ENCODE results near the gene CEP131. TPM values are rescaled to one million over a fixed set of nuclear protein-coding genes. Genes with fewer than 3 reads are reported as not detected.
A peak's percentile ranks its signal among the peaks of the same experiment; 100 is the strongest.

CEP131 gene
- total and polyA plus RNA-seq, 7 experiments from 2014 or later: 2.7 to 13.0 (median 9.7) TPM

- peaks cover 14 to 33% (median 21%) of the 10 kb centered on the region in 7 donors for H3K4me1 Mint-ChIP-seq
- ATAC-seq (no peak), DNase-seq (no peak)
- peaks cover 6 to 7% of the 10 kb centered on the region in 2 donors for H3K4me1 ChIP-seq (ENCODE audit: control insufficient read depth in 2 of 2, insufficient read depth in 2 of 2, low read length in 2 of 2)
- H3K27me3 Mint-ChIP-seq: no peaks in the 10 kb centered on the region
- no peaks in the 10 kb centered on the region for H3K9me3 Mint-ChIP-seq
- H3K36me3 Mint-ChIP-seq: peaks cover 6 to 17% (median 12%) of the 10 kb centered on the region in 5 donors
- ChIA-PET POLR2A (no interaction called here), CTCF (no interaction called here)
- no peak overlapping the region for H3K4me3 ChIP-seq (ENCODE audit: low read length)
- H3K27ac Mint-ChIP-seq: no peak overlapping the region
- H3K4me3 Mint-ChIP-seq: no peak overlapping the region
- intact Hi-C loops (cut with micrococcal nuclease): no loop called here
- no peaks in the 10 kb centered on the region for H3K27me3 ChIP-seq (ENCODE audit: control insufficient read depth in 2 of 2, insufficient read depth in 2 of 2, low read length in 2 of 2)
- peaks cover 0 to 58% (median 4%) of the 10 kb centered on the region in 3 experiments for H3K36me3 ChIP-seq (ENCODE audit: control insufficient read depth in 2 of 3, insufficient read depth in 3 of 3, low read length in 3 of 3)
- no peaks in the 10 kb centered on the region for H3K9me3 ChIP-seq (ENCODE audit: control insufficient read depth in 2 of 3, low read length in 3 of 3)
- no peak overlapping the region for H3K27ac ChIP-seq (ENCODE audit: low read depth, low read length)
These were observed 10.0 kb upstream of the CEP131 start for GRCh38 chr17:81232616-81233241.

GRCh38 chr17:81231766-81232581 lies 9.2 kb upstream of the CEP131 start:
- intact Hi-C loops (cut with micrococcal nuclease): no loop called here
- Histone ChIP-seq H3K27ac (ENCODE audit: low read depth, low read length) (no peak overlapping the region), H3K36me3 (ENCODE audit: control insufficient read depth in 2 of 3, insufficient read depth in 3 of 3, low read length in 3 of 3) (peaks cover 0 to 58% (median 4%) of the 10 kb centered on the region in 3 experiments), H3K4me1 (ENCODE audit: control insufficient read depth in 2 of 2, insufficient read depth in 2 of 2, low read length in 2 of 2) (no peaks in the 10 kb centered on the region), H3K27me3 (ENCODE audit: control insufficient read depth in 2 of 2, insufficient read depth in 2 of 2, low read length in 2 of 2) (no peaks in the 10 kb centered on the region), H3K4me3 (ENCODE audit: low read length) (no peak overlapping the region), H3K9me3 (ENCODE audit: control insufficient read depth in 2 of 3, low read length in 3 of 3) (no peaks in the 10 kb centered on the region)
- DNase-seq (no peak), ATAC-seq (no peak)
- H3K27me3 Mint-ChIP-seq: no peaks in the 10 kb centered on the region
- peaks cover 9 to 21% (median 14%) of the 10 kb centered on the region in 5 donors for H3K36me3 Mint-ChIP-seq
- no peak overlapping the region for H3K27ac Mint-ChIP-seq
- H3K4me3 Mint-ChIP-seq: no peak overlapping the region
- POLR2A ChIA-PET: no interaction called here
- no peaks in the 10 kb centered on the region for H3K9me3 Mint-ChIP-seq
- CTCF ChIA-PET: no interaction called here
- peaks cover 10 to 29% (median 18%) of the 10 kb centered on the region in 7 donors for H3K4me1 Mint-ChIP-seq

GRCh38 chr17:81231121-81231645 lies 8.4 kb upstream of the CEP131 start:
- H3K36me3 ChIP-seq (ENCODE audit: control insufficient read depth in 2 of 3, insufficient read depth in 3 of 3, low read length in 3 of 3): peaks cover 0 to 58% (median 4%) of the 10 kb centered on the region in 3 experiments
- no peaks in the 10 kb centered on the region for H3K9me3 Mint-ChIP-seq
- intact Hi-C loops (cut with micrococcal nuclease): no loop called here

GRCh38 chr17:81230043-81230820 lies 7.5 kb upstream of the CEP131 start:
- ChIA-PET POLR2A (no interaction called here), CTCF (no interaction called here)
- Mint-ChIP-seq H3K27ac (no peak overlapping the region), H3K4me1 (peaks cover 8 to 28% (median 16%) of the 10 kb centered on the region in 7 donors), H3K4me3 (no peak overlapping the region), H3K36me3 (peaks cover 9 to 21% (median 14%) of the 10 kb centered on the region in 5 donors), H3K9me3 (no peaks in the 10 kb centered on the region), H3K27me3 (peaks cover 0 to 5% (median 0%) of the 10 kb centered on the region in 5 donors)
- no peaks in the 10 kb centered on the region for H3K9me3 ChIP-seq (ENCODE audit: control insufficient read depth in 2 of 3, low read length in 3 of 3)
- intact Hi-C loops (cut with micrococcal nuclease): no loop called here
- DNase-seq: no peak
- H3K27me3 ChIP-seq (ENCODE audit: control insufficient read depth in 2 of 2, insufficient read depth in 2 of 2, low read length in 2 of 2): no peaks in the 10 kb centered on the region
- no peak for ATAC-seq
- H3K36me3 ChIP-seq (ENCODE audit: control insufficient read depth in 2 of 3, insufficient read depth in 3 of 3, low read length in 3 of 3): peaks cover 0 to 52% (median 4%) of the 10 kb centered on the region in 3 experiments
- H3K27ac ChIP-seq (ENCODE audit: low read depth, low read length): no peak overlapping the region
- no peaks in the 10 kb centered on the region for H3K4me1 ChIP-seq (ENCODE audit: control insufficient read depth in 2 of 2, insufficient read depth in 2 of 2, low read length in 2 of 2)
- H3K4me3 ChIP-seq (ENCODE audit: low read length): no peak overlapping the region

More at GRCh38 chr17:81231121-81231645, 8.4 kb upstream of the CEP131 start:
- ATAC-seq: no peak
- DNase-seq: no peak
- peaks cover 9 to 25% (median 18%) of the 10 kb centered on the region in 7 donors for H3K4me1 Mint-ChIP-seq
- H3K4me3 Mint-ChIP-seq: no peak overlapping the region
- no peaks in the 10 kb centered on the region for H3K9me3 ChIP-seq (ENCODE audit: control insufficient read depth in 2 of 3, low read length in 3 of 3)
- ChIA-PET CTCF (no interaction called here), POLR2A (no interaction called here)
- no peak overlapping the region for H3K4me3 ChIP-seq (ENCODE audit: low read length)
- H3K4me1 ChIP-seq (ENCODE audit: control insufficient read depth in 2 of 2, insufficient read depth in 2 of 2, low read length in 2 of 2): no peaks in the 10 kb centered on the region
- H3K27ac ChIP-seq (ENCODE audit: low read depth, low read length): no peak overlapping the region
- peak overlapping the region in 2 of 9 donors; percentile 29 to 72 for H3K27ac Mint-ChIP-seq
- peaks cover 9 to 21% (median 14%) of the 10 kb centered on the region in 5 donors for H3K36me3 Mint-ChIP-seq
- H3K27me3 ChIP-seq (ENCODE audit: control insufficient read depth in 2 of 2, insufficient read depth in 2 of 2, low read length in 2 of 2): no peaks in the 10 kb centered on the region
- no peaks in the 10 kb centered on the region for H3K27me3 Mint-ChIP-seq

- H3K9me3 Mint-ChIP-seq: no peaks in the 10 kb centered on the region
- CTCF ChIA-PET: no interaction called here
- intact Hi-C loops (cut with micrococcal nuclease): loop anchor here in 1 of 2 donors (10.0 kb wide), 2 partner anchors 965 to 1085 kb away; partner anchors contain the start of genes EIF4A3 and RNF213
- Histone ChIP-seq H3K27ac (ENCODE audit: low read depth, low read length) (no peak overlapping the region), H3K4me1 (ENCODE audit: control insufficient read depth in 2 of 2, insufficient read depth in 2 of 2, low read length in 2 of 2) (no peaks in the 10 kb centered on the region), H3K36me3 (ENCODE audit: control insufficient read depth in 2 of 3, insufficient read depth in 3 of 3, low read length in 3 of 3) (peaks cover 0 to 52% (median 4%) of the 10 kb centered on the region in 3 experiments), H3K9me3 (ENCODE audit: control insufficient read depth in 2 of 3, low read length in 3 of 3) (no peaks in the 10 kb centered on the region), H3K27me3 (ENCODE audit: control insufficient read depth in 2 of 2, insufficient read depth in 2 of 2, low read length in 2 of 2) (no peaks in the 10 kb centered on the region), H3K4me3 (ENCODE audit: low read length) (no peak overlapping the region)
- no peak overlapping the region for H3K27ac Mint-ChIP-seq
- POLR2A ChIA-PET: no interaction called here
- peaks cover 4 to 23% (median 10%) of the 10 kb centered on the region in 7 donors for H3K4me1 Mint-ChIP-seq
- DNase-seq (no peak), ATAC-seq (no peak)
- H3K4me3 Mint-ChIP-seq: no peak overlapping the region
- H3K27me3 Mint-ChIP-seq: peaks cover 0 to 5% (median 0%) of the 10 kb centered on the region in 5 donors
- H3K36me3 Mint-ChIP-seq: peaks cover 9 to 21% (median 14%) of the 10 kb centered on the region in 5 donors
These were observed 6.8 kb upstream of the CEP131 start for GRCh38 chr17:81229666-81229920.

DNA sequence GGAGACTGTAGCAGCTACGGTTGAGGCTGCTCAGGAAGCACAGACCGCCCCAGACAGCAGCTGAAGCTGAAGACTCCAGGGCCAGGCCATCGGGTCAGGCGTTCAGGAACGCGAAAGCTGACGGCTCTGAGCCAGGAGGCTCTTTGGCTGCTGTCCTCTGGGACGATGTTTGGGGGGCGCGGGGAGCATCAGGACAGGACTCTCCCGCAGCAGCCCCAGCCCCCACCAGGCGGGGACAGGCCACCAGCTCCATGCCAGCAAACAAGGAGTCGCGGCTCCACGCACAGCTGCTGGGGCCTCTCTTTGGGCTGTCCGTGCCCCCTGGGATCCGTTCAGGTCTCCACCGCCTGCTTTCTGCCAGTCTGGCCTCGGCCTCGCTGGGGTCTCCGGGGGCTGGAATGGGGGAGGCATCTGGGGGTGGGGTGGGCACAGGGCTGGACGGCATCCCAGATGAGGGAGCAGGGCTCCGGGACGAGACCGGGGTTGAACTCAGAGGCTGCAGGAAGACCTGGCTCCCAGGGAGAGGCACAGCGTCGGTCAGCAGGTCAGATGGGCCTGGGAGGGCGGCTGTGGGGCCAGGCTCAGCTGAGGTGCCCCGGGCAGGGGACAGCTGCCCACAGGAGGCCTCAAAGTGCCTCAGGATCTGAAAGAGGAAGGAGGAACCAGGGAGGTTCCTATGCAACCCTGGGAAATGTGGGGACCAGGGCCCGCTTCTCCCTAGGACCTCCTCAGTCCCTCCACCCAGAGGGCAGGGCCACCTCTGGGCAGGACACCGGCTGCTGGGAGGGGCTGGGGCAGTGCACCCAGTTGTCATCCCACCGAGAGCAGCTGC lies 6.3 kb upstream of the CEP131 start:
- no peak overlapping the region for H3K27ac Mint-ChIP-seq
- DNase-seq (no peak), ATAC-seq (peak; percentile 25)
- H3K4me1 Mint-ChIP-seq: peaks cover 4 to 22% (median 9%) of the 10 kb centered on the region in 7 donors
- ChIA-PET CTCF (no interaction called here), POLR2A (no interaction called here)
- no peak overlapping the region for H3K4me3 ChIP-seq (ENCODE audit: low read length)
- no peak overlapping the region for H3K27ac ChIP-seq (ENCODE audit: low read depth, low read length)
- no peaks in the 10 kb centered on the region for H3K9me3 ChIP-seq (ENCODE audit: control insufficient read depth in 2 of 3, low read length in 3 of 3)
- peaks cover 0 to 49% (median 4%) of the 10 kb centered on the region in 3 experiments for H3K36me3 ChIP-seq (ENCODE audit: control insufficient read depth in 2 of 3, insufficient read depth in 3 of 3, low read length in 3 of 3)
- H3K36me3 Mint-ChIP-seq: peaks cover 9 to 21% (median 14%) of the 10 kb centered on the region in 5 donors
- intact Hi-C loops (cut with micrococcal nuclease): loop anchor here in 1 of 2 donors (10.0 kb wide), 2 partner anchors 964 to 1084 kb away; partner anchors contain the start of genes EIF4A3 and RNF213
- H3K4me1 ChIP-seq (ENCODE audit: control insufficient read depth in 2 of 2, insufficient read depth in 2 of 2, low read length in 2 of 2): no peaks in the 10 kb centered on the region
- no peaks in the 10 kb centered on the region for H3K27me3 ChIP-seq (ENCODE audit: control insufficient read depth in 2 of 2, insufficient read depth in 2 of 2, low read length in 2 of 2)
- H3K9me3 Mint-ChIP-seq: no peaks in the 10 kb centered on the region
- no peak overlapping the region for H3K4me3 Mint-ChIP-seq
- H3K27me3 Mint-ChIP-seq: peaks cover 0 to 5% (median 0%) of the 10 kb centered on the region in 5 donors
